Stimulated activated CD8-positive, alpha-beta memory T cell treated with anti-CD3 and anti-CD28 coated beads, Interleukin-12 subunit alpha, Interleukin-12 subunit beta, amount 100 ng/mL, for 24 hours (primary cell): ENCODE results near the gene ESYT2.

Source experiments
- DNase-seq: peaks from one replicate; pipeline ENCODE4 v3.0.0-alpha.2; 2020; ENCODE audit errors: extremely low read depth

Gene ESYT2

DNA sequence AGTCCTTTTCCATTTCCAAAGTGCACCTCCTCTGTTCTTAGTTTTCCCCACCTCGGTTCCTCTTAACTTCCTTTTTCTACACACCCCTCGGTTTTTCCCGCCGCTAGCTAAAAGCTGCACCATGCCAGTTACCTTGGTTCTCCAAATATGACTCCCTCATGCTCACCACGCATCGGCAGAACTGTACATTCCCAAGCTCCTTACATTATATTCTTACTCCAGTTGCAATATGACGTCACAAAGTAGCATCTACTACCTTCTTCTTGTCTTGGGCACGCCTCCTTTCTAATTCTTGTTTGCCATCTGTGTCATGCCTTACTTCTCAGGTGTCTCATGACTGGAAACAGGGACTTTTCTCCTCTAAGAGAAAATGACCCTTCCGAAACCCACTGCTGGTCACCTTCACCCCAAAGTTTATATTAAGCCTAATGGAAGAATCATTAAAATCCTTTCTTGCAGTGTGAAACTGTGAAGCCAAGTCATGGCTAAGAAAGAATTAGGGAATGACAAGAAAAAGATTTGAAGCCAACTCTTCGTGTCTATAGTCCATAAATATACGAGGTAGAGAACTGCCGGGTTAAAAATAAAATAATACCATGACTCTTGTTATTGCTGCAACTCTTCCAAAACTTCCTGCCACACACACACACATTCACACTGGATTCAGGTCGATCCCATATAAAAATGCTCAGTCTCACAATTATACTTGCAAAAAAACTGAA lies 1.7 kb downstream of the ESYT2 start:
- no peak for DNase-seq

DNA sequence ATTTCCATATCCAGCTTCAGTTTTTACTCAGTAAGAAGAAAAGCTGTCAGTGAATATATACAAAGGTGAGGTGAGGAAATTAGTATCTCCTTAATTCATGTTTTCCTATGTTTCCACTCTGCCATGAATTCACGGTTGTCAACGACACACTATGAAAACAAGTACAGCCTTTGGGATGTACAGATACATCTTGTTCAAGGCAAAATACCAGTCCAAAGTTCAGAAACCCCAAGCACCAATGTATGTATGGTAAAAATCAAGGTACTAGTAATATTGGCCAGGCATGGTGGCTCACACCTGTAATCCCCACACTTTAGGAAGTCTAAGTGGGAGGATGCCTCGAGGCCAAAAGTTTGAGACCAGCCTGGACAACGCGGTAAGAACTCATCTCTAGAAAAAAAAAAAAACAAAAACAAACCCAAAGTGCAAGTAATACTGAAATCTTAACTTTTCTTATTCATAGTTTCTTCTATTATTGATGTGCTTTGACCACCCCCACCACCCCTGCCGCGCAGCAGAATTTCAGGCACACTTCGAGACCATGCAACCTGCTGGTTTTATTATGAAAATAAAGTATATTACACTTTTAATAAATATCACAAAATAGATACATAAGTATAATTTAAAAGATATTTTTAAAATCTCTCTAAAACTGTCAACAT lies 3.5 kb downstream of the ESYT2 start:
- DNase-seq, result no peak

DNA sequence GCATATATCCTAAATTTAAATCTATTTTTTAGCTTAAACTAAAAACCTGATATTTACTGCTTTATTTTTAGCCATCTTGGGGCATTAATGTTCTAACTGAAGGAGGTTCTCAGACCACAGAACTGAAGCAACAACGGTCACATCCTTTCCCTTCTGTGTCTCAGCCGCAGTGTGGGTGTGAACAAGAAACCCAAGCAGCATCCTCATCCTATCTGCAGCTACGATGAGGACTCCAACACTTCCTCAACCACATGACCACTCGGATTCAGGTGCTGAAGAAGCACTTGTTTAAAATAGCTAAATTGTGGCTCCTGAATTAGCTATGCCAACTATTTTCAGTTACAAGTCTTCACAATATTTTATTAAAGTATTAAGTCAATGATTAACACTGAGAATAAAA lies 5.3 kb downstream of the ESYT2 start:
- no peak for DNase-seq

GRCh38 chr7:158821171-158822031 lies 7.9 kb downstream of the ESYT2 start:
- no peak for DNase-seq

DNA sequence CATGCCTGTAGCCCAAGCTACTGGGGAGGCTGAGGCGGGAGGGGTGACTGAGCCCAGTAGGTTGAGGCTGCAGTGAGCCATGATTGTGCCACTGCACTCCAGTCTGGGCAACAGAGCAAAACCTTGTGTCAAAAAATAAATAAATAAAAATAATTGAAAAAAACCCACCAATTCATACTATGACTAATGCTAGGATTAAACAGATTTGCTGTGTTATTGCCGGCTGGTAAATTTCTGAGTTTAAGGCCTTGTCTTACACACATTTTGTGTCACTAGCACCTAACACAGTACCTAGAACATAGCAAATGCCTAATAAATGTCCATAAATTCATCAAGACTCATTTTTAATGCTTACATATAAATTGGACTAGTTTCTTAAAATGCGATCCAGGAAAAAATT lies 8.7 kb downstream of the ESYT2 start:
- DNase-seq, result no peak

DNA sequence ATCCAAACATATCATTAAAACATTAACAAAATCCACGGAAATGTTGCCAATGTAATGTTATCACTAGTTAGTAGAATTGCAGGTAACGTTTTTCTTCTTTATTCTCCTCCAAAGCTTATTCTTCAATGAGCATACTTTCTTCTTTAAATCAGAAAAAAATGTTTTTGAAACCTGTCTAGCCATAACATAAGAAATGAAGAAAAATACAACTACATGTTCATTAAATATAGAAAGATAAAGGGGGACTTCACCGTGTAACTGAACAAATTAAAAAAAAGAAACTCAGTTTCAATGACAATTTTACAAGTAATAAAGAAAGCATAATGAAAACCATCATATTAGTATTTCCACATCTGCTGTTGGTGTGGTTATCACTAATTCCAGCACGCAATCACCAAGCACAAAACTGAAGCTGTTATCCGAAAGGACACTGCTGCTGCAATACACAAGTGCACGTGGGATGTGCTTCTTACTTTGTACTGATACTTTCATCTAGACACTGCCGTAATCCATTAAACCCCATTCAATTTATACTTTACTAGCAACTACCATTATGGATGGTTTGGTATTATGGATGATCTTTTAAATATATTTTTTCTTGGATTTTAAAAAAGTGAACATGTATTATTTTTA lies 9.6 kb downstream of the ESYT2 start:
- DNase-seq, result no peak

DNA sequence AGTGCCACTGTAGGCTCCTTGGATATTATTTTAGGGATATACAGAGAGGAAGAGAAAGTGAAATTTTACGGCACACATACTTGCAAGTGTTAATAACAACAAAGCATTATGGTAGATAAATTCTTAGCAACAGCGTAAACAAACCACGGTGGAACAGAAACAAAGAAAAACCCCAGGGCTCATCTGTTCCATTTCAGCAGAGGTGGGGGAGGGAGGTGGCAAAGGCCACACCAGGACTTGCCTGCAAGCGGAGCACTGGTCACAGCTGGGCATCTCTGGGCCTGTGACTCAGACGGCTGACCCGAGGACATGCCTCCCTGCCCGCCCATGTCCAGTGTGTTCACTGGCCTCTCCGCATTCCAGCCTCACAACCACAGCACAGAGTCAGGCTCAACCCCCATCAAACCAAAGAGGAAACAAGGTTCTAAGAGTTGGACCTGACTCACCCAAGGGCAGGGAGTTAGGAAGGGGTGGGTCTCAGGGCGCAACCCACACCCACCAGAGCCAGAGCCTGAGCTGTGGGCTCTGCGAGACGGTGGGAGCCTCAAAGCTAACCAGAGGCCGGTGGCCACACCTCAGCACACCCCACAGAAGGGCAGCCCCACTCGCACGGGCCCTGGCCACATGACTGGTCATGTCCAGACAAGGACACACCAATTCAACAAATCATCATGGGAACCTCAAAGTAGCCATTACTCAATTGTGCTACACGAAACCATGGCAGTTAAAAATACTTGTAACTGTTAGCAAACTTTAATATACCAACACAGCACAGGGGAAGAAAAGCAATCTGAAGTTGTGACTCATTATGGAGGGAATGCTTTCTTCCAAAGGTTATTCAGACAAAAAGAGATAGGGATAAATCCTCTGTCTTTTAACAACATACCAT lies 10.7 kb downstream of the ESYT2 start:
- DNase-seq, result peak; percentile 42

DNA sequence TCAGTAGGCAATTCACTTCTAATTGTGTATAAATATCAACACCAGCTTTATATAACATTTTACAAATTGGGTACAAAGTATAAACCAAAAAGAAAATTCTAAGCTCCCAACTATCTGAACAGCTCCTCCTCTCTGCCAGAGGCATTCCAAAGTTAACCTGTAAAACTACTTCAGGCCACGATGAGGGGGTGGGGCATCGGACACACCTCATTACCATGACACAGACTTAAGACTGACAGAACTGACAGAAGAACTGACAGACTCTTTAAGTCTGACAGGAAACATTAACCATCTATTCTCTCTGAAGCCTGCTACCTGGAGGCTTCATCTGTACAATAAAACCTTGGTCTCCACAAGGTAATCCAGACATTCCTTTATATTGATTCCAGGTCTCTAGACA lies 12.3 kb downstream of the ESYT2 start:
- DNase-seq, result no peak

GRCh38 chr7:158816271-158816670 lies 13.0 kb downstream of the ESYT2 start:
- DNase-seq, result no peak

GRCh38 chr7:158815800-158816128 lies 13.5 kb downstream of the ESYT2 start:
- DNase-seq, result no peak

- DNase-seq, result no peak
These were observed 14.1 kb downstream of the ESYT2 start for GRCh38 chr7:158815083-158815799.

DNA sequence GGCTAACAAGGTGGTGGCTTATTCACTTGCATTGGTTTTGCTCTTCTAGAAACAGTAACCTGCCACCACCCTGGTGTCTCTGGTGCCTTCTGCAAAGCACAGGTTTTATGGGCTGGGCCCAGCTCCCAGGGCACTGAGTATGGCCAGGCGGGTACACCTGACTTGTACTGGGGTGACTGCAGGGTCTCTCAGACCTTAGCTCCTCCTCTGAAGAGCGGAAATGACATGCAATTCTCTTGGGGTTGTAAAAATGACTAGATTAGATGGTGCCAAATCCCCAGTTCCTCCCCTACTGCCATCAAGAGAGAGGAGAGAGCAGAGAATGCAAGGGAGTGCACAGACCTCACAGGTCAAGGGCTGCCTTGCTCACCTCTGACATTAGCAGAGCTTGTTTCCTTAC lies 14.7 kb downstream of the ESYT2 start:
- DNase-seq, result no peak

DNA sequence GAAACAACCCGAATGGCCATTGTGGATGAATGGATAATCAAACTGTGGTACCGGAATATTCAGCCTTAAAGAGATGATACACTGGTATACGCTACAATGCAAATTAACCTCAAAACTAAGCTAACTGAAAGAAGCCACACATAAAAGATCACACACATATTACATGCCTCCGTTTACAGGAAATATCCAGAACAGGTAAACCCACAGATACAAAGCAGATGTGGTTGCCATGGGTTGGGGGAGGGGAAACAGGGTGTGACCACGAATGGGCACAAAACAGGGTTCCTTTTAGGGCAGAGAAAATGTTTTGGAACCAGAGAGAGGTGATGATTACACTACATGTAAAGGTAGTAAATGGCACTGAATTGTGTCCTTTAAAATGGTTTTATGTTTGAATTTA lies 16.6 kb downstream of the ESYT2 start:
- no peak for DNase-seq

DNA sequence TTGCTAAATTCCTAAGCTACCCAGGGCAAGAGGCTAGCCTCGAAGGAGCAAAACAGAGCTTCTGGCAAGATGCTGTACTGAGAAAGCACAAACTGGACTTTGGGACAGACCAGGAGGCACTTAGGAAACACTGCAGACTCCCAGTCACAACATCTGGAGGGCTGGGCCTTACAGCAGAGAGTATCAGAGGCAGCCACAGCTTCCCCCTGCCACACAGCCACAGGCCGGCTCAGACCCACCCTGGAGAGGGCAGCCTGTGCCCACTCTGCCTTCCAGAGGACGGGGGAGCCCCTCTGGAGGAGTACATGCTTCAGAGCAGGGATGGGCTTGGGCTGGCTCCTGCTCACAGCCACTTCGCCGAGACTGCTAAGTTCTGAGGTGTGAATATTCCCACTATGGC lies 17.4 kb downstream of the ESYT2 start:
- no peak for DNase-seq

DNA sequence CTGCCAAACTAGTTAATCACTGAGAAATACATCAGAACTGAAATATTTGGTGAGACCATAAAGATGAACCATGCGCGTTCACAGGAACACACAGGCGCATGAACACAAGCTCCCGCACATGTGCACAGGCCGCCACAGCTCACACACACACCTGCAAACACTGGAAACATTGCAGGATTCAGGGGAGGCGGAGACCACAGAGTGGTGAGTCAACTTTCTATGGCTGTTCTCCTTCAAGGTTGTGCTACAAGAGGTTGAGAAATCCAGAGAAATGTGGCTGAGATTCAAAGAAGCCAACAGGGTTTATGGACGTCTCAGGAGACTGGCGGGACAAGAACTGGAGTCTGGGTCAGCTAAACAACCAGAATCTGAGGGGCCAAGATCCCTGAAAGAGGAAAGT lies 17.8 kb downstream of the ESYT2 start:
- DNase-seq, result no peak

DNA sequence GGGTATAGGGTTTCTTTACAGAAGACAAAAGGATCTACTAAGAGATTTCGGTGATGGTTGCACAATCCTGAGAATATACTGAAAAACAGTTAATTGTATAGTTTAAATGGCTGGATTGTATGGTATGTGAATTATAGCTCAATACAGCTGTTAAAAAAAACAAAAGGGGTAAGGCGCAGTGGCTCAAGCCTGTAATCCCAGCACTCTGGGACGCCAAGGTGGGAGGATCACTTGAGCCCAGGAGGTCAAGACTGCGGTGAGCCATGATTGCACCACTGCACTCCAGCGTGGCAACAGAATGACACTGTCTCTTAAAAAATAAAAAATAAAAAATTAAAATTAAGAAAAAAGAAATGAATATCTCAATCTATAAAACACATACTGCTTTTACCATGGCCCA lies 18.5 kb downstream of the ESYT2 start:
- DNase-seq, result no peak

DNA sequence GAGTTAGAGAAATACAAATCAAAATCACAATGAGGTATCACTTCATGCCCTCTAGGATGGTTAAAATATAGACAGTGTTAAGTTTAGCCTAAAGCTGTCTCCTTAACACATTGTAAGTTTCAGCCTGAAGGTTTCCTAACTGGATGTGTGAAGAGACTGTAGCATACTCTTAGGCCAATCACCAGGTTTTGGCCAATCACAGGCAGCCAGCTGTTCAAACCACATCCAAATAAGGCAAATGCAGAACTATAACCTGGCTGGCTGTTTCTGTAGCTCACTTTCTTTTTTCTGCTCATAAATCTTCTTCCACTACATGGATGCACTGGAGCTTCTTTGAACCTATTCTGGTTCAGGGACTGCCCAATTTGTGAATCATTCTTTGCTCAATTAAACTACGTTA lies 19.7 kb downstream of the ESYT2 start:
- DNase-seq, result no peak

- no peak for DNase-seq
These were observed 21.2 kb downstream of the ESYT2 start for GRCh38 chr7:158808126-158808525.

- DNase-seq, result no peak
These were observed 23.4 kb downstream of the ESYT2 start for GRCh38 chr7:158805937-158806336.

- DNase-seq, result no peak
These were observed 23.9 kb downstream of the ESYT2 start for GRCh38 chr7:158805414-158805813.

GRCh38 chr7:158804335-158804734 lies 25.0 kb downstream of the ESYT2 start:
- DNase-seq, result no peak
